Activated CD4-positive, alpha-beta T cell treated with anti-CD3 and anti-CD28 coated beads, Interleukin-2, amount 50 U/mL, for 4 hours (primary cell): ENCODE results near the gene CD84.
"Not testable (repeated sequence)": the region's sequence is repeated elsewhere in the genome, so short reads cannot be mapped to it uniquely, and the experiment has no call there.

Experiments used
- DNase-seq, 2 experiments: peaks; one replicate each; pipeline ENCODE4 v3.0.0-alpha.2; 2020

CD84 gene

GRCh38 chr1:160499631-160500030, 79.7 kb downstream of the CD84 start:
- DNase-seq: no peak

- not testable (repeated sequence) for DNase-seq
Observed at GRCh38 chr1:160498301-160499065, 80.8 kb downstream of the CD84 start.

DNA sequence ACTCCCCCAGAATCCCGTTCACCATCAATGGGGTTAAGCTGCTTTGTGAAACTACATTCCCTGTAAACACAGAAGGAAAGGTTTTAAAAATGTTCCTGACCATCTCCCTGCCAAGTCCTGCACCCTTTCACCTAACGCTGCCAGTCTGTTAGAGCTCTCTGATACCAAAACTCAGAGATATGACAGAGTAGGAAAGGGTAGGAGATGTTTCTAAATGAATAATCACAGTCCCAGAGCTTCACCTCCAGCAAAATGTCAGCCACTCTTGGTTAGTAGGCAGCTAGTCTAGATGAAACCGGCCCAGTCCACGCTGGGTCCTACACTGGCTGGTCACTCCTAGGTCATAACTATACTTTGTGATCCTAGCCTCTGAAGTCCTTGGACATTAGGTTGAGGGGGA, 83.0 kb downstream of the CD84 start:
- no peak for DNase-seq

- no peak for DNase-seq
Observed at GRCh38 chr1:160494620-160495019, 84.7 kb downstream of the CD84 start.

GRCh38 chr1:160492617-160493016, 86.7 kb downstream of the CD84 start:
- DNase-seq: no peak

GRCh38 chr1:160491981-160492380, 87.3 kb downstream of the CD84 start:
- no peak for DNase-seq
